NCI-H128 (cell line): Measurements from ENCODE around the gene MINK1.
"Not testable (repeated sequence)": the region's sequence is repeated elsewhere in the genome, so short reads cannot be mapped to it uniquely, and the experiment has no call there.

Experiments
- DNase-seq: peaks from one replicate; lab custom pipeline; 2025; ENCODE audit not compliant: unreplicated experiment; lab: John Stamatoyannopoulos, UW

MINK1 gene

GRCh38 chr17:4843321-4844000 is 10.3 kb downstream of the MINK1 start:
- no peak for DNase-seq

- DNase-seq = no peak
Measured at GRCh38 chr17:4845118-4845517, 12.0 kb downstream of the MINK1 start.

- no peak for DNase-seq
Measured at GRCh38 chr17:4846635-4847390, 13.7 kb downstream of the MINK1 start.

- no peak for DNase-seq
Measured at GRCh38 chr17:4849011-4849536, 15.9 kb downstream of the MINK1 start.

GRCh38 chr17:4850246-4850645 is 17.1 kb downstream of the MINK1 start:
- DNase-seq = no peak

- DNase-seq = no peak
Measured at GRCh38 chr17:4851084-4851483, 17.9 kb downstream of the MINK1 start.

GRCh38 chr17:4852567-4853207 is 19.5 kb downstream of the MINK1 start:
- no peak for DNase-seq

GRCh38 chr17:4853208-4853671 is 20.1 kb downstream of the MINK1 start:
- no peak for DNase-seq

- no peak for DNase-seq
Measured at GRCh38 chr17:4854111-4854681, 21.1 kb downstream of the MINK1 start.

GRCh38 chr17:4856271-4856936 is 23.3 kb downstream of the MINK1 start:
- DNase-seq = no peak

- no peak for DNase-seq
Measured at GRCh38 chr17:4856937-4857314, 23.8 kb downstream of the MINK1 start.

- not testable (repeated sequence) for DNase-seq
Measured at GRCh38 chr17:4857347-4857746, 24.2 kb downstream of the MINK1 start.

GRCh38 chr17:4858068-4858881 is 25.1 kb downstream of the MINK1 start:
- no peak for DNase-seq

- DNase-seq = no peak
Measured at GRCh38 chr17:4858882-4859260, 25.7 kb downstream of the MINK1 start.

GRCh38 chr17:4859816-4860625 is 26.9 kb downstream of the MINK1 start:
- no peak for DNase-seq

GRCh38 chr17:4860651-4861050 is 27.5 kb downstream of the MINK1 start:
- no peak for DNase-seq

GRCh38 chr17:4861052-4861451 is 27.9 kb downstream of the MINK1 start:
- DNase-seq = no peak

GRCh38 chr17:4862720-4863119 is 29.6 kb downstream of the MINK1 start:
- DNase-seq = no peak

GRCh38 chr17:4863321-4863720 is 30.2 kb downstream of the MINK1 start:
- no peak for DNase-seq
